Kidney epithelial cell (primary cell): Measurements from ENCODE around the gene ARHGAP1. TPM values are rescaled to one million over a fixed set of nuclear protein-coding genes. Genes with fewer than 3 reads are reported as not detected.

ENCODE experiments used
- DNase-seq: peaks from one replicate; pipeline ENCODE4 v3.0.0-alpha.2; 2010; ENCODE audit warnings: low read depth
- H3K27me3 ChIP-seq: 2 replicates; pipeline ENCODE4 v1.6.0; 2011; ENCODE audit warnings: low read length; ENCODE audit not compliant: control insufficient read depth, insufficient read depth
- H3K36me3 ChIP-seq: 2 replicates; pipeline ENCODE4 v1.5.1; 2011; ENCODE audit warnings: low read length; ENCODE audit not compliant: control insufficient read depth, insufficient read depth
- H3K4me3 ChIP-seq: 2 replicates; pipeline ENCODE4 v1.5.1; 2011; ENCODE audit warnings: low read depth, mild to moderate bottlenecking, control low read depth, low read length
- CTCF ChIP-seq: IDR thresholded peaks from 2 replicates; pipeline ENCODE4 v1.5.1; 2011; ENCODE audit warnings: mild to moderate bottlenecking, moderate library complexity, low read length, control low read depth, inconsistent platforms; ENCODE audit not compliant: insufficient read depth, poor library complexity, severe bottlenecking
- total RNA-seq: library from RNA; depleted of rRNA; stranded (reverse); fragments of >200 nt; gene quantifications from 2 replicates; pipeline ENCODE4 v1.2.3, GENCODE V29; 2015

The ARHGAP1 gene
- total RNA-seq, 1 donor from 2014 or later: 51.6 TPM

- Histone ChIP-seq H3K36me3 (peaks cover 3% of the 10 kb centered on the region), H3K4me3 (no peak overlapping the region), H3K27me3 (no peaks in the 10 kb centered on the region)
- peak; percentile 38 for DNase-seq
- no peak for TF ChIP-seq CTCF
Observed at GRCh38 chr11:46649180-46649738, 51.2 kb downstream of the ARHGAP1 start.

- no peak for TF ChIP-seq CTCF
- DNase-seq: no peak
- Histone ChIP-seq H3K36me3 (no peaks in the 10 kb centered on the region), H3K27me3 (no peaks in the 10 kb centered on the region), H3K4me3 (no peak overlapping the region)
Observed at GRCh38 chr11:46643986-46644385, 56.4 kb downstream of the ARHGAP1 start.

- Histone ChIP-seq H3K27me3 (no peaks in the 10 kb centered on the region), H3K36me3 (no peaks in the 10 kb centered on the region), H3K4me3 (no peak overlapping the region)
- DNase-seq: no peak
- TF ChIP-seq CTCF: no peak
Observed at GRCh38 chr11:46643531-46643930, 56.9 kb downstream of the ARHGAP1 start.

GRCh38 chr11:46642627-46643335 lies 57.6 kb downstream of the ARHGAP1 start:
- Histone ChIP-seq H3K36me3 (no peaks in the 10 kb centered on the region), H3K27me3 (no peaks in the 10 kb centered on the region), H3K4me3 (no peak overlapping the region)
- DNase-seq: no peak
- TF ChIP-seq CTCF: no peak

GRCh38 chr11:46641639-46642038 lies 58.8 kb downstream of the ARHGAP1 start:
- Histone ChIP-seq H3K4me3 (no peak overlapping the region), H3K27me3 (no peaks in the 10 kb centered on the region), H3K36me3 (no peaks in the 10 kb centered on the region)
- DNase-seq: no peak
- no peak for TF ChIP-seq CTCF
